Choroid plexus epithelial cell (primary cell): Measurements from ENCODE around the gene ZNF484.
"Not testable (repeated sequence)": the region's sequence is repeated elsewhere in the genome, so short reads cannot be mapped to it uniquely, and the experiment has no call there.

ENCODE experiments used
- DNase-seq: peaks from one replicate; pipeline ENCODE4 v3.0.0-alpha.2; 2010; ENCODE audit warnings: low read depth
- H3K4me3 ChIP-seq: 2 replicates; pipeline ENCODE4 v1.5.1; 2011; ENCODE audit warnings: low read depth, mild to moderate bottlenecking, control low read depth, low read length, moderate library complexity
- CTCF ChIP-seq: conservative IDR thresholded peaks from 2 replicates; pipeline ENCODE4 v1.5.1; 2011; ENCODE audit warnings: low read depth, mild to moderate bottlenecking, control low read depth, inconsistent platforms, low read length, moderate library complexity

ZNF484 gene

GRCh38 chr9:92882276-92882675, 4.4 kb upstream of the ZNF484 start:
- no peak for TF ChIP-seq CTCF
- H3K4me3 ChIP-seq, result no peak overlapping the region
- DNase-seq, result no peak

GRCh38 chr9:92875373-92875772, 2.5 kb downstream of the ZNF484 start:
- no peak overlapping the region for H3K4me3 ChIP-seq
- no peak for TF ChIP-seq CTCF
- DNase-seq, result no peak

- DNase-seq, result no peak
- H3K4me3 ChIP-seq, result no peak overlapping the region
- no peak for TF ChIP-seq CTCF
Observed at GRCh38 chr9:92870289-92870688, 7.5 kb downstream of the ZNF484 start.

- not testable (repeated sequence) for H3K4me3 ChIP-seq, DNase-seq
Observed at GRCh38 chr9:92866600-92866999, 11.2 kb downstream of the ZNF484 start.

- no peak for DNase-seq
- TF ChIP-seq CTCF, result no peak
- H3K4me3 ChIP-seq, result no peak overlapping the region
Observed at GRCh38 chr9:92864152-92864551, 13.7 kb downstream of the ZNF484 start.

- no peak overlapping the region for H3K4me3 ChIP-seq
- DNase-seq, result no peak
- TF ChIP-seq CTCF, result no peak
Observed at GRCh38 chr9:92860867-92861266, 17.0 kb downstream of the ZNF484 start.

GRCh38 chr9:92857236-92857635, 20.6 kb downstream of the ZNF484 start:
- no peak overlapping the region for H3K4me3 ChIP-seq
- no peak for TF ChIP-seq CTCF
- DNase-seq, result no peak

GRCh38 chr9:92853716-92854115, 24.1 kb downstream of the ZNF484 start:
- no peak overlapping the region for H3K4me3 ChIP-seq
- DNase-seq, result no peak
- no peak for TF ChIP-seq CTCF
